GM21447 (cell line): ENCODE measurements around the gene BMP8B.

Source experiments
- ATAC-seq: cut with Tn5 transposase; IDR thresholded peaks from one replicate; pipeline ENCODE4 v1.9.1; 2021; ENCODE audit not compliant: unreplicated experiment

Gene BMP8B

GRCh38 chr1:39760074-39761008 lies 28.3 kb downstream of the BMP8B start:
- no peak for ATAC-seq

GRCh38 chr1:39759436-39759726 lies 29.3 kb downstream of the BMP8B start:
- ATAC-seq = no peak

GRCh38 chr1:39758556-39759435 lies 29.9 kb downstream of the BMP8B start:
- no peak for ATAC-seq

- no peak for ATAC-seq
Measured at GRCh38 chr1:39757501-39757900, 31.2 kb downstream of the BMP8B start.

GRCh38 chr1:39755965-39756659 lies 32.6 kb downstream of the BMP8B start:
- ATAC-seq = no peak

GRCh38 chr1:39754906-39755504 lies 33.7 kb downstream of the BMP8B start:
- ATAC-seq = no peak

- no peak for ATAC-seq
Measured at GRCh38 chr1:39754026-39754570, 34.6 kb downstream of the BMP8B start.

GRCh38 chr1:39753132-39754025 lies 35.3 kb downstream of the BMP8B start:
- ATAC-seq = no peak

GRCh38 chr1:39752703-39753102 lies 36.0 kb downstream of the BMP8B start:
- no peak for ATAC-seq

- ATAC-seq = no peak
Measured at GRCh38 chr1:39751595-39751994, 37.1 kb downstream of the BMP8B start.

- no peak for ATAC-seq
Measured at GRCh38 chr1:39745016-39745670, 43.5 kb downstream of the BMP8B start.

- ATAC-seq = peak; percentile 85
Measured at GRCh38 chr1:39738622-39739366, 49.9 kb downstream of the BMP8B start, which contains the start of gene PPIE. PPIE (plus strand) TSS chr1:39738882; CDS start chr1:39738901, 19 bp downstream.

GRCh38 chr1:39737546-39738169 lies 51.0 kb downstream of the BMP8B start:
- no peak for ATAC-seq

GRCh38 chr1:39735731-39736130 lies 52.9 kb downstream of the BMP8B start:
- ATAC-seq = no peak

GRCh38 chr1:39733161-39733560 lies 55.5 kb downstream of the BMP8B start:
- no peak for ATAC-seq

- ATAC-seq = no peak
Measured at GRCh38 chr1:39732730-39733129, 55.9 kb downstream of the BMP8B start.

- ATAC-seq = no peak
Measured at GRCh38 chr1:39729842-39730241, 58.8 kb downstream of the BMP8B start.

GRCh38 chr1:39729030-39729429 lies 59.6 kb downstream of the BMP8B start:
- ATAC-seq = no peak
